HFF-Myc (cell line): Measurements from ENCODE around the gene CCDC85C.

Experiments used
- DNase-seq: peaks from one replicate; pipeline ENCODE4 v3.0.0-alpha.2; 2011; ENCODE audit warnings: low read depth; ENCODE audit errors: extremely low read depth
- H3K4me3 ChIP-seq: replicated peaks from 2 replicates; pipeline ENCODE4 v1.5.1; 2011; ENCODE audit warnings: low read depth, mild to moderate bottlenecking, control low read depth, low read length
- TF ChIP-seq, protein P1 (sequence below): IDR thresholded peaks from 2 replicates; pipeline ENCODE4 v1.5.1; 2012; ENCODE audit warnings: mild to moderate bottlenecking, low read depth, low read length, control low read depth; ENCODE audit errors: missing control alignments

CCDC85C gene

DNA sequence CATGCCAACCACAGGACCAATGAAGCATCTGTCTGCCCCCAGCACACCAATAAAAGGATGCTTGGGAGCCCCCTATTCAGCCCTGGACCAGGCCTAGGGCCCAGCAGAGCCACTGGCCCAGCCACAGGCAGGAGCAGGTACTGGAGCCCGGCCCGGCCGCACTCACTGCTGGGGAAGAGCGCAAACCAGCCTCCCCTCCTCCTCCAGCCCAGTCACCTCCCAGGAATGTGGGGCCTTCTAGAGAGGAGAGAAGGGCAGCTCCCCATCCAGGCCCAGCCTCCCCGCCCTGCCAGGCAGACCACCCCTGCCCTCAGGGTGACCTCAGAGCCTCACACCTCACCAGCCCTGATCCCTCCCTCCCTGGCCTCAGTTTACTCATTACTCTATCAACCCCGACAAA, 66.6 kb downstream of the CCDC85C start:
- peak; percentile 32 for DNase-seq
- TF ChIP-seq, protein P1, sequence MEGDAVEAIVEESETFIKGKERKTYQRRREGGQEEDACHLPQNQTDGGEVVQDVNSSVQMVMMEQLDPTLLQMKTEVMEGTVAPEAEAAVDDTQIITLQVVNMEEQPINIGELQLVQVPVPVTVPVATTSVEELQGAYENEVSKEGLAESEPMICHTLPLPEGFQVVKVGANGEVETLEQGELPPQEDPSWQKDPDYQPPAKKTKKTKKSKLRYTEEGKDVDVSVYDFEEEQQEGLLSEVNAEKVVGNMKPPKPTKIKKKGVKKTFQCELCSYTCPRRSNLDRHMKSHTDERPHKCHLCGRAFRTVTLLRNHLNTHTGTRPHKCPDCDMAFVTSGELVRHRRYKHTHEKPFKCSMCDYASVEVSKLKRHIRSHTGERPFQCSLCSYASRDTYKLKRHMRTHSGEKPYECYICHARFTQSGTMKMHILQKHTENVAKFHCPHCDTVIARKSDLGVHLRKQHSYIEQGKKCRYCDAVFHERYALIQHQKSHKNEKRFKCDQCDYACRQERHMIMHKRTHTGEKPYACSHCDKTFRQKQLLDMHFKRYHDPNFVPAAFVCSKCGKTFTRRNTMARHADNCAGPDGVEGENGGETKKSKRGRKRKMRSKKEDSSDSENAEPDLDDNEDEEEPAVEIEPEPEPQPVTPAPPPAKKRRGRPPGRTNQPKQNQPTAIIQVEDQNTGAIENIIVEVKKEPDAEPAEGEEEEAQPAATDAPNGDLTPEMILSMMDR, result no peak
- no peak overlapping the region for H3K4me3 ChIP-seq

DNA sequence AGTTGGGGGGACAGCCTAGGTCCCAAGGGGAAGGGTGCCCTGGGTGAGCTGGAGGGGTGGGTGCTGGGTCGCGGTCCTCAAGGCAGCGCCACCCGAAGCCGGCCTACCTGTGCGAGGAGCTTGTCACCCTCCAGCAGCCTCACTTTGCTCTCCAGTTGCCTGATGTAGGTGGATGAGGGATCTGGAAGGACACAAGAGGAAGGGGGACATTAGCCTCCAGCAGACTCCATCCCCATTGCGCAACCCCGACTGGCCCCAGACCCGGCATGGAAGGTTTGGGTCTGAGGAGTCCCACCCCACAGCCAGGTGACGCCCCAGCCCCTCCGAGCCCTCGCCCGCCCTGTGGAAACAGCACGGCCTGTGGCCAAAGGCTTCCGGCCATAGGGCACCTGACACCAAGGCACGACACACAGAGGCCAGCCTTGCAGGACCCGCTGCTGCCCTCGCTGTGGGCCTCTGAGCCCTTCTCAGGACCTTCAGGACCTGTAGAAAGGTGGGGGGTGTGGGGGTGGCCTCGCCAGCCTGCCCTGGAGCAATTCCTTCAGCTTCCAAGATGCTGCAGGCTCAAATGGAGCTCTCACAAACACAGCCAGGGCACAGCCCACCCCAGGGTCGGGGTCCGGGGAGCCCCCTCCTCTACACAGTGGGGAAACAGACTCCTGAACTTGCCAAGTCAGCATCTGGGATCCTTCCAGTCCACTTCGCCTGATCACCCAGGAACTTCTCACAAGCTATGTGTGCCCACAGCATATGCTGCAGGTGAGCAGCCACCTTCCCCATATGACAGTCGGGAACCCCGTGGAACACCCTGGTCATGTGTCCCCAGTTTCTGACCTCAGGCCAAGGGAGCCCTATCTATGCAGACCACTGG, 67.9 kb downstream of the CCDC85C start:
- no peak for DNase-seq
- no peak overlapping the region for H3K4me3 ChIP-seq
- TF ChIP-seq, protein P1, result no peak

DNA sequence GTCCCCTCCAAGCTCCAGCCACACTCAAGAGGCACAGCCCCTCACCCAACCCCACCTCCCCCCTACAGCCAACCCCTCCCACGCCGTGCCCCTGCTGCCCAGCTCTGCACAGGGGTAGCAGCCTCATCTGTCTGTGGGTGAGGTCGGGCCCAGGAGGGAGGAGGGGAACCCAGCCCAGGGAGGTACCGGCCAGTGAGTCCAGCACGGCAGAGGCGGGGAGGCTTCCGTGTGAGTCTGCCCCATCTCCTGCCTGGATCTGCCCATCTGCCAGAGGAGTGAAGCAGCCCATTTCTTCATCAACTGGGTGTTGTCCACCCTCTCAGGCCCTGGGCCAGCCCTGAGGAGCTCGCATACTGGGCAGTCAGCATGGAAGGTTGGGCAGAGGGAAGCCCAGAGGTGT, 68.6 kb downstream of the CCDC85C start:
- TF ChIP-seq, protein P1, result no peak
- no peak for DNase-seq

DNA sequence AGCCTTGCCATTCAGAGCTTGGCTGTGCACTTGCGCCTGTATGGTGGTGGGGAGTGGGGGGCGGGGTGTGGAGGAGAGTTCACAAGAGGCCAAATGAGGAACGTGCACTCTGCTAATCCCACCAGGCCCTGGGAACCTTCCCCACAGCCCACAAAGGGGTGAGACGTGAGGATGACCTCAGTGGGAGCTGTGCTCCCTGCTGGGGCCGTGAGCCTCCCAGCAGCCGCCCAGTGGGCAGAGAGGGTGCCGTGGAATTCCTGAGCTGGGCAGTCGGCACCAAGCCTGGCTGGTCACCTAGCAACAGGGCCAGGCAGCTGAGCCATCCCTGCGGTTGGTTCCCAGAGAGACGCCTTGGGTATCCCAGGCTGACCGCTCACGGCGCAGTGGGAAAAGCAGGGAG, 69.1 kb downstream of the CCDC85C start:
- TF ChIP-seq, protein P1, result no peak
- no peak overlapping the region for H3K4me3 ChIP-seq
- DNase-seq, result no peak

More for the DNA sequence above, 68.6 kb downstream of the CCDC85C start:
- no peak overlapping the region for H3K4me3 ChIP-seq

DNA sequence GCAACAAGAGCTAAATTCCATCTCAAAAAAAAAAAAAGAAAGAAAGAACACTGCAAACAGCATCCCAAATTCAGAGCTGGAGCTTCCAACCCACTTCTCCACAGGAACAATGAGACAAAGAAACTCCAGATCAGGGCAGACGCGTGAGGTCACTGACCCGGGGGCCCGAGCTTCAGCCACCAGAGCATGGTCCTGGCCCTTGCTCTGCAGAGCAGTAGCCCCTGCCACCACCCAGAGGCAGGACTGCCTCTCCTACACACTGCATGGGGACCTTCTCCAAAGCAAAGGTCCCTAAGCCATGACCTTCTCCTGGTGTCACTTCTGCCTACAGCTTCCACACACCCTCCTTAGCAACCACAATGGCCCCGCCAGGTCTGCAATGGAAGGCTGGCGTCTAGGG, 69.7 kb downstream of the CCDC85C start:
- TF ChIP-seq, protein P1, result no peak
- no peak for DNase-seq

DNA sequence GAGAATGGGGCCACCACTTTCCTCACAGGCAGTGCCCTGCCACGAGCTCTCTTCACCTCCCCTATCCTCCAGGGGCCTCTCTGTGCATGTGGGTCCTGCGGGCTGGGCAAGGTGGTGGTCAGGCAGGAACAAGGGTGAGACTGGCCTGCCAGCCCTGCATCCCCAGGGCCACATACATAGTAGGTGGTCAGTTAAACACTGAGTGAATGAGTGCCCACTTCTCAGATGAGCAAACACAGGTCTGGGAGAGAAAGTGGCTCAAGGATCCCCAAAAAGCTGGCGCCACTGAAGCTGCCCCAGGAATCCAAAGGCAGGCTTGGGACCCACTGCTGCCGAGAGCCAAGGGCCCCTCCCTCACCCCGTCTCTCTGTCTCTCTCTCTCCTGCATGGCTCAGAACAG, 71.7 kb downstream of the CCDC85C start:
- DNase-seq, result no peak
- H3K4me3 ChIP-seq, result no peak overlapping the region
- TF ChIP-seq, protein P1, result no peak

More for the DNA sequence above, 69.7 kb downstream of the CCDC85C start:
- H3K4me3 ChIP-seq, result no peak overlapping the region
